DOHH2 (cell line): ENCODE measurements around the gene PSMA2.

Experiments
- H3F3A ChIP-seq: fragments of 200-600 bp; sonication (generic), shearing (Covaris generic); 2 replicates; pipeline ENCODE4 v1.6.0; 2016; ENCODE audit warnings: antibody characterized with exemption, mild to moderate bottlenecking; ENCODE audit not compliant: control insufficient read depth, insufficient read depth
- H3K27ac ChIP-seq: fragments of 200-600 bp; sonication (generic); 2 replicates; pipeline ENCODE4 v1.5.1; 2014; ENCODE audit warnings: low read depth, mild to moderate bottlenecking, low read length, moderate library complexity
- H3K27me3 ChIP-seq: fragments of 200-600 bp; sonication (generic); 2 replicates; pipeline ENCODE4 v1.6.1; 2014; ENCODE audit warnings: mild to moderate bottlenecking, low read length, mixed read lengths; ENCODE audit not compliant: control insufficient read depth
- H3K36me3 ChIP-seq: fragments of 200-600 bp; sonication (generic); 2 replicates; pipeline ENCODE4 v1.6.1; 2014; ENCODE audit warnings: mild to moderate bottlenecking, low read length, moderate library complexity, mixed read lengths; ENCODE audit not compliant: control insufficient read depth
- H3K4me1 ChIP-seq: fragments of 200-600 bp; sonication (generic); 2 replicates; pipeline ENCODE4 v1.6.1; 2014; ENCODE audit warnings: mild to moderate bottlenecking, low read length, mixed read lengths; ENCODE audit not compliant: control insufficient read depth
- H3K4me2 ChIP-seq: fragments of 200-600 bp; sonication (generic); 2 replicates; pipeline ENCODE4 v1.6.0; 2014; ENCODE audit warnings: mild to moderate bottlenecking, low read length, moderate library complexity
- H3K4me3 ChIP-seq: fragments of 200-600 bp; sonication (generic); 2 replicates; pipeline ENCODE4 v1.5.1; 2014; ENCODE audit warnings: mild to moderate bottlenecking, low read length, mixed read lengths
- H3K79me2 ChIP-seq: fragments of 200-600 bp; sonication (generic); 2 replicates; pipeline ENCODE4 v1.6.1; 2014; ENCODE audit warnings: mild to moderate bottlenecking, low read length, mixed read lengths; ENCODE audit not compliant: control insufficient read depth
- H3K9me2 ChIP-seq: fragments of 200-600 bp; sonication (generic); replicated peaks from 2 replicates; pipeline ENCODE4 v1.6.1; 2014; ENCODE audit warnings: mild to moderate bottlenecking, low read length, mixed read lengths; ENCODE audit not compliant: control insufficient read depth
- H3K9me3 ChIP-seq: fragments of 200-600 bp; sonication (generic); 2 replicates; pipeline ENCODE4 v1.6.1; 2014; ENCODE audit warnings: antibody characterized with exemption, low read length, mixed read lengths; ENCODE audit not compliant: control insufficient read depth, insufficient read depth
- H4K20me1 ChIP-seq: fragments of 200-600 bp; sonication (generic); 2 replicates; pipeline ENCODE4 v1.6.0; 2014; ENCODE audit warnings: low read depth, mild to moderate bottlenecking, antibody characterized with exemption, low read length, moderate library complexity; ENCODE audit not compliant: control insufficient read depth, insufficient read depth
- CTCF ChIP-seq: fragments of 200-600 bp; sonication (generic); IDR thresholded peaks from one replicate; pipeline ENCODE4 v1.5.1; 2014; ENCODE audit warnings: antibody characterized with exemption, mild to moderate bottlenecking, low read depth, low read length; ENCODE audit not compliant: poor library complexity, severe bottlenecking
- EZH2phosphoT487 ChIP-seq: fragments of 200-600 bp; sonication (generic); IDR thresholded peaks from 2 replicates; pipeline ENCODE4 v1.6.1; 2017; ENCODE audit warnings: borderline replicate concordance, mild to moderate bottlenecking, antibody characterized with exemption, low read length, moderate library complexity, mixed read lengths

Gene PSMA2

DNA sequence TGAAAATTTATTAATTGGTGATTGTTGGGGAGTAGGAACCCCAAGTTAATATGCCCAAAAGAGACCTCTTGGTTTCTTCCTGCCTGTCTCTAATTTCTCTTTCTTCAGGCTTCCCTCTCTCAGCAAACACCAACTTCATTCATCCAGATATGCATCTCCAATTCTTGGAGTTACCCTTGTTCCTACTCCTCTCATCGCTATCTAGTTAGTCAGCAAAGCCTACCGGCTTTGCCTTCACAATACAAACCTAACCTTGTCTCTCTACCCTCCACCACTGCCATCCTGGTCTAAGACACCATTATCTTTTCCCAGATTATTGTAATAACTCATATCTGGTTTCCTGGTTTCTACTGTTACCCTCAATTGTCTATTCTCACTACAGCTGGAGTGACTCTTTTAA, 48.1 kb upstream of the PSMA2 start:
- Histone ChIP-seq H3K9me2 (no peaks in the 10 kb centered on the region), H3K4me1 (no peaks in the 10 kb centered on the region), H3K79me2 (no peaks in the 10 kb centered on the region), H3K27me3 (no peaks in the 10 kb centered on the region), H3K36me3 (no peaks in the 10 kb centered on the region), H3K27ac (no peak overlapping the region), H3F3A (no peaks in the 10 kb centered on the region), H3K9me3 (peaks cover 5% of the 10 kb centered on the region; the same call in 1 of the 2 replicates), H3K4me3 (no peak overlapping the region), H4K20me1 (no peaks in the 10 kb centered on the region), H3K4me2 (no peak overlapping the region)
- TF ChIP-seq CTCF = no peak
- no peak for TF ChIP-seq EZH2phosphoT487

GRCh38 chr7:42978496-42978895, 46.5 kb upstream of the PSMA2 start:
- Histone ChIP-seq H3K27ac (no peak overlapping the region), H3K4me2 (no peak overlapping the region), H3K9me3 (no peaks in the 10 kb centered on the region), H3F3A (no peaks in the 10 kb centered on the region), H3K4me3 (no peak overlapping the region), H4K20me1 (no peaks in the 10 kb centered on the region), H3K36me3 (no peaks in the 10 kb centered on the region), H3K27me3 (no peaks in the 10 kb centered on the region), H3K79me2 (no peaks in the 10 kb centered on the region), H3K4me1 (no peaks in the 10 kb centered on the region), H3K9me2 (no peaks in the 10 kb centered on the region)
- TF ChIP-seq EZH2phosphoT487 (no peak), CTCF (no peak)

GRCh38 chr7:42976371-42976770, 44.4 kb upstream of the PSMA2 start:
- Histone ChIP-seq H3K9me3 (0 out of 2 replicates have a peak, but pooled peaks cover 5% of the 10 kb centered on the region), H4K20me1 (no peaks in the 10 kb centered on the region), H3K4me1 (no peaks in the 10 kb centered on the region), H3K36me3 (no peaks in the 10 kb centered on the region), H3K79me2 (no peaks in the 10 kb centered on the region), H3K4me3 (no peak overlapping the region), H3K4me2 (no peak overlapping the region), H3K9me2 (no peaks in the 10 kb centered on the region), H3K27ac (no peak overlapping the region), H3F3A (no peaks in the 10 kb centered on the region), H3K27me3 (no peaks in the 10 kb centered on the region)
- no peak for TF ChIP-seq EZH2phosphoT487
- no peak for TF ChIP-seq CTCF
